Vagina (tissue), 2 donors: ENCODE data around the gene DSC1. TPM values are rescaled to one million over a fixed set of nuclear protein-coding genes. Genes with fewer than 3 reads are reported as not detected.

Experiments
- DNase-seq, 2 donors: peaks; one replicate each; pipeline ENCODE4 v3.0.0-alpha.2; 2017; ENCODE audit errors: extremely low spot score in 2 of 2
- H3K27ac ChIP-seq: fragments of 200-600 bp; sonication (generic); one replicate; pipeline ENCODE4 v1.5.1; 2019
- H3K27me3 ChIP-seq: fragments of 200-600 bp; sonication (generic); one replicate; pipeline ENCODE4 v1.5.1; 2019
- H3K36me3 ChIP-seq, 2 donors: fragments of 200-600 bp; sonication (generic); one replicate each; pipeline ENCODE4 v1.5.1; 2017 to 2019
- H3K4me1 ChIP-seq: fragments of 200-600 bp; sonication (generic); one replicate; pipeline ENCODE4 v1.5.1; 2019
- H3K4me3 ChIP-seq, 2 donors: fragments of 200-600 bp; sonication (generic); 1 replicate in 1 of 2; 2 replicates in 1 of 2; pipeline ENCODE4 v1.5.1; 2016 to 2019
- H3K9me3 ChIP-seq: fragments of 200-600 bp; sonication (generic); one replicate; pipeline ENCODE4 v1.5.1; 2019
- POLR2A ChIP-seq, 2 donors: fragments of 450-650 bp; IDR thresholded peaks; one replicate each; pipeline ENCODE4 v1.6.1; 2017; ENCODE audit warnings: antibody characterized with exemption in 2 of 2, mild to moderate bottlenecking in 2 of 2, moderate library complexity in 2 of 2
- POLR2AphosphoS5 ChIP-seq, 2 donors: sonication (generic); formaldehyde crosslinking; IDR thresholded peaks; one replicate each; pipeline ENCODE4 v1.9.0; 2017; ENCODE audit warnings: antibody characterized with exemption in 2 of 2, mild to moderate bottlenecking in 2 of 2, low read depth in 1 of 2; ENCODE audit not compliant: insufficient read depth in 1 of 2
- intact Hi-C: fragments of 100-400 bp; cut with DNase I; formaldehyde crosslinking; loops from one replicate; pipeline ENCODE4 v1.15.1; 2023
- total RNA-seq: library from RNA; depleted of rRNA; stranded (reverse); fragments of >200 nt; gene quantifications from one replicate; pipeline ENCODE4 v1.2.3, GENCODE V29; 2016
- TF ChIP-seq, protein P1 (sequence below), 3 experiments: fragments of 450-650 bp in 2 of 3; fragments of 200-600 bp in 1 of 3; sonication (generic) in 1 of 3; IDR thresholded peaks; one replicate each; pipeline ENCODE4 v1.5.1; 2017 to 2019; ENCODE audit warnings: antibody characterized with exemption in 3 of 3, mild to moderate bottlenecking in 2 of 3, moderate library complexity in 2 of 3

DSC1 gene
- total RNA-seq, 1 donor from 2014 or later = 0.49 TPM

DNA sequence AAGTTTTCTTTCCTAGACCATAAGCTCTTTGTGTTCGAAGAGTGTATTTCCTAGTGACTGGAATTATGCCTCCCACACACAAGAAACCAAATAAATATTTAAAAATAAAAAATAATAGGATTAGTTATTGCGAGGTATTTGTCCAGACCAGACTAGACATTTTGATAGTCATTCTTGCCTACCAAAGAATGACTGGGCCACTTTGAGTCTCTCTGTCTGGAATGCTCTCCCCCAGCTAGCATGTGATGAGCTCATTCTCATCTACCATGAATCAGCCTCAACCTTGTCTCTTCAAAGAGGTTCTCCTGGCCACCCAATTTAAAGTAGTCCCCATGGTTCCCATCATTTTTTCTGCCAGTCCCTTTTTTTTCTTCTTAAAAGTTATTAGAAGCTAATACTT lies 13.9 kb upstream of the DSC1 start:
- Histone ChIP-seq H3K27ac (no peak overlapping the region), H3K4me1 (no peaks in the 10 kb centered on the region), H3K36me3 (no peaks in the 10 kb centered on the region), H3K27me3 (no peaks in the 10 kb centered on the region), H3K4me3 (no peak overlapping the region), H3K9me3 (no peaks in the 10 kb centered on the region)
- DNase-seq = no peak
- TF ChIP-seq, protein P1, sequence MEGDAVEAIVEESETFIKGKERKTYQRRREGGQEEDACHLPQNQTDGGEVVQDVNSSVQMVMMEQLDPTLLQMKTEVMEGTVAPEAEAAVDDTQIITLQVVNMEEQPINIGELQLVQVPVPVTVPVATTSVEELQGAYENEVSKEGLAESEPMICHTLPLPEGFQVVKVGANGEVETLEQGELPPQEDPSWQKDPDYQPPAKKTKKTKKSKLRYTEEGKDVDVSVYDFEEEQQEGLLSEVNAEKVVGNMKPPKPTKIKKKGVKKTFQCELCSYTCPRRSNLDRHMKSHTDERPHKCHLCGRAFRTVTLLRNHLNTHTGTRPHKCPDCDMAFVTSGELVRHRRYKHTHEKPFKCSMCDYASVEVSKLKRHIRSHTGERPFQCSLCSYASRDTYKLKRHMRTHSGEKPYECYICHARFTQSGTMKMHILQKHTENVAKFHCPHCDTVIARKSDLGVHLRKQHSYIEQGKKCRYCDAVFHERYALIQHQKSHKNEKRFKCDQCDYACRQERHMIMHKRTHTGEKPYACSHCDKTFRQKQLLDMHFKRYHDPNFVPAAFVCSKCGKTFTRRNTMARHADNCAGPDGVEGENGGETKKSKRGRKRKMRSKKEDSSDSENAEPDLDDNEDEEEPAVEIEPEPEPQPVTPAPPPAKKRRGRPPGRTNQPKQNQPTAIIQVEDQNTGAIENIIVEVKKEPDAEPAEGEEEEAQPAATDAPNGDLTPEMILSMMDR (IDR thresholded peaks at IDR 0.05) = no peak
- TF ChIP-seq POLR2A (IDR thresholded peaks at IDR 0.05) (no peak), POLR2AphosphoS5 (IDR thresholded peaks at IDR 0.05; ENCODE audit: insufficient read depth in 1 of 2, low read depth in 1 of 2) (no peak)
- intact Hi-C loops = no loop called here

DNA sequence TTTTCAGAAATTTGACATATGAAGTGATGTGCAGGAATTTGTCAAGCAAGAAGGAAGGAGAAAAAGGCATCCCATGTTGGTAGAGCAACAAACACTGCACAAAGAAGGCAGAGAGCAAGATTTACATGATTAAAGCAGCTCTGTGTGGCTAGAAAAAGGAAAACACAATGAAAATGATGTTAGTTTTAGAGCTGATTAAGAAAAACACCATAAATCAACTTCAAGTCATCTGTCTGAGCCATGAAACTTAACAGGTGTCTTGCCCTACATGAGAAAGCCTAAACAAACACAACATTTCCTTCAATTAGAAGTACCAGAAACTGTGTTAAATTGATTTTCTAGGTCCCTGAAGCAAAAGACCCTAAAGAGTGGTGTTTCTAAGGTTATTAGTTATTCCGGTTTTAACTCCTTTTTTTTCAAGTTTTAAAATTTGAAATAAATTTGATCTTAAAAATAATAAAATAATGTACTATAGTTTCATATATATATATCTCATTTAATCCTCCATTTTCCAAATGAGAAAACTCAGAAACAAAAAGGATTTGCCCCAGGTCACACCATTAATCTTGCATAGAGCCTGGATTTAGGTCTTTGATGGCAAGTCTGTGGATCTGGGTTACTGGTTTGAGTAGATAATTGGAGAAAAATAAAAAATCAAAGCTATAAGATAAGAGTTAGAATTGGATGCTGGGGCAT lies 8.6 kb upstream of the DSC1 start:
- Histone ChIP-seq H3K27ac (no peak overlapping the region), H3K36me3 (no peaks in the 10 kb centered on the region), H3K4me1 (no peaks in the 10 kb centered on the region), H3K4me3 (no peak overlapping the region), H3K9me3 (no peaks in the 10 kb centered on the region), H3K27me3 (no peaks in the 10 kb centered on the region)
- intact Hi-C loops = no loop called here
- TF ChIP-seq, protein P1 (IDR thresholded peaks at IDR 0.05) = no peak
- TF ChIP-seq POLR2A (IDR thresholded peaks at IDR 0.05) (no peak), POLR2AphosphoS5 (IDR thresholded peaks at IDR 0.05; ENCODE audit: insufficient read depth in 1 of 2, low read depth in 1 of 2) (no peak)
- no peak for DNase-seq

DNA sequence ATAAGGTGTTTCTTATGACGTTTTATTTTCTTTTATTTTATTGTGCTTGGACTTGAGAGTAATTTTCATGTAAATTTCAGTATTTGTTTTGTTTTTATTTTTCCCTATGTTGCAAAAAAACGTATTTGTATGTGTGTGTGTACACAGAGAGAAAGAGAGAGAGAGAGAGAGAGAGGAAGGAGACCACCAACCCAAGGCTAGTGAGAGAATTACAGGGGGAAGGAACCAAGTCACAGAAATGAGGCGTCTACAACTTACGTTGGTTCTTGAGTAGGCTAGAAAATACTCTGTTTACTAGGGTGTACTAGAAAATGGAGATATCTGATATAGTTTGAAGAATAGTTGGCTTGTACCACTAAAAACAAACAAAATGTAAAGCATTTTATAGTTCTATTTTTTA lies 7.7 kb upstream of the DSC1 start:
- intact Hi-C loops = no loop called here
- Histone ChIP-seq H3K4me3 (no peak overlapping the region), H3K4me1 (no peaks in the 10 kb centered on the region), H3K9me3 (no peaks in the 10 kb centered on the region), H3K27ac (no peak overlapping the region), H3K36me3 (no peaks in the 10 kb centered on the region), H3K27me3 (no peaks in the 10 kb centered on the region)
- TF ChIP-seq POLR2AphosphoS5 (IDR thresholded peaks at IDR 0.05; ENCODE audit: insufficient read depth in 1 of 2, low read depth in 1 of 2) (no peak), POLR2A (IDR thresholded peaks at IDR 0.05) (no peak)
- TF ChIP-seq, protein P1 (IDR thresholded peaks at IDR 0.05) = no peak
- DNase-seq = no peak

DNA sequence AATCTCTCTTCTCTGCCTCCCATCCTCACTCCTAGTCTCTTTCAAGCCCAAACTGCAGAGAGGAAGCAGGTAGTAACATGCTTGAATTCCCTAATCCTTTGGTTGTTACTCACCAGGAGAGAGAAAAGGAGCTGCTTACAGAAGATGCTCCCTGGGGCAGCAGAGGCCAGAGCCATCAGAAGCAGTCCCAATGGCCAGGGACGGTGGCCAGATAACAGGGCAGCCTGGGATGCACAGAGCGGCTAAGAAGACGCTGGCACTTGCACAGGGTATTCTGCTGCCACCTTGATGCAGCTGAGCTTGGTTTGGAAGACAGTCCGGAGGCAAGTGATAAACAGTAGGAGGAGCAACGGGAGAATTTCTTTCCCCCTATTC lies 250 bp downstream of the DSC1 start:
- no peaks in the 10 kb centered on the region for H3K9me3 ChIP-seq
- H3K36me3 ChIP-seq = no peaks in the 10 kb centered on the region
- H3K4me1 ChIP-seq = no peaks in the 10 kb centered on the region
- no peak overlapping the region for H3K4me3 ChIP-seq
- no peak for DNase-seq
- TF ChIP-seq POLR2AphosphoS5 (IDR thresholded peaks at IDR 0.05; ENCODE audit: insufficient read depth in 1 of 2, low read depth in 1 of 2) = peak in 1 of 2 donors; percentile 14
- no peak for TF ChIP-seq POLR2A (IDR thresholded peaks at IDR 0.05)
- intact Hi-C loops = no loop called here
- H3K27me3 ChIP-seq = no peaks in the 10 kb centered on the region
- no peak overlapping the region for H3K27ac ChIP-seq

DNA sequence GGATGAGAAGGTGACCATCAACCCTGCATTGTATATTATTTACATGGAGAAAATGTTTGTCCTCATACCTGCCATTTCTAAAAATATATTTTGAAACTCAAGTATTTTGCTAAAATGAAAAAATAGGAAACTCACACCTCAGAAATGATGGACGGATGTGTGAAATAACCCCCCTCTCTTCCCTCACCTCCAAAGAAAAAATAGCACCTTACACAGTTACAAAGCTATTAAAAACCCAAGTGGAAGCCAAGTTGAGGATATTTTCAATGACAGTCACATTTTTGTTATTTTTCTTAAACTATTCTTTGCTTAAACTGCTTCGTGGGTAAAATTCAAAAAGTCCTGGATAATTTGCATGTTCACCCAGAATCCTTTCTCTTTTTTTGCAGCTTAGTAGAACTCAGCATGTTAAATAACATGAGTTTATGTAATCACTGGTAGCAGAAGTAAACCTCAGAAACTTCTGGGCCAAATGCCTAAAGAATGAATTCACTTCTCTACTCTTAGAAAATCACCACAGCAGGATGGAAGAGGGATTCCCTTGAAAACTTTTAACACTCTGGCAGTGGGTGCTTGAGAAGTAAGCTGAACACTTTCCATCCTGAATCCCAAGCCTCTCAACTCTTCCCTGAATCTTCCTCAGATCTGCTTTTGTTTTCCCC lies 768 bp downstream of the DSC1 start:
- H3K4me1 ChIP-seq = no peaks in the 10 kb centered on the region
- no peak overlapping the region for H3K4me3 ChIP-seq
- no peak for DNase-seq
- intact Hi-C loops = no loop called here
- H3K9me3 ChIP-seq = no peaks in the 10 kb centered on the region
- TF ChIP-seq, protein P1 (IDR thresholded peaks at IDR 0.05) = no peak
- TF ChIP-seq POLR2A (IDR thresholded peaks at IDR 0.05) (no peak), POLR2AphosphoS5 (IDR thresholded peaks at IDR 0.05; ENCODE audit: insufficient read depth in 1 of 2, low read depth in 1 of 2) (no peak)
- no peak overlapping the region for H3K27ac ChIP-seq
- H3K36me3 ChIP-seq = no peaks in the 10 kb centered on the region
- H3K27me3 ChIP-seq = no peaks in the 10 kb centered on the region
